CD14-positive monocyte (primary cell): ENCODE data around the gene RAB11A. TPM values are rescaled to one million over a fixed set of nuclear protein-coding genes. Genes with fewer than 3 reads are reported as not detected.

Experiments
- DNase-seq, 3 donors: peaks; one replicate each; pipeline ENCODE4 v3.0.0-alpha.2; 2011 to 2022
- H2AFZ ChIP-seq: 2 replicates; pipeline ENCODE4 v1.6.0; 2012; ENCODE audit warnings: mild to moderate bottlenecking, low read depth, low read length, inconsistent platforms; ENCODE audit not compliant: insufficient read depth, poor library complexity, severe bottlenecking
- H3K27ac ChIP-seq, 2 donors: 1 replicate in 1 of 2; 2 replicates in 1 of 2; pipeline ENCODE4 v1.5.1; 2012 to 2013; ENCODE audit warnings: low read length in 2 of 2, control low read depth in 1 of 2, inconsistent platforms in 1 of 2, low read depth in 1 of 2, mild to moderate bottlenecking in 1 of 2
- H3K27me3 ChIP-seq, 2 donors: one replicate each; pipeline versions ENCODE4 v1.6.0 to v1.6.1; 2011 to 2013; ENCODE audit warnings: low read length in 2 of 2; ENCODE audit not compliant: control insufficient read depth in 2 of 2, insufficient read depth in 2 of 2
- H3K36me3 ChIP-seq, 2 donors: replicated peaks in 1 of 2; 1 replicate in 1 of 2; 2 replicates in 1 of 2; pipeline versions ENCODE4 v1.5.1 to v1.6.1; 2012 to 2013; ENCODE audit warnings: low read length in 2 of 2, control low read depth in 1 of 2, inconsistent platforms in 1 of 2, mild to moderate bottlenecking in 1 of 2; ENCODE audit not compliant: insufficient read depth in 2 of 2, control insufficient read depth in 1 of 2
- H3K4me1 ChIP-seq, 2 donors: 1 replicate in 1 of 2; 2 replicates in 1 of 2; pipeline versions ENCODE4 v1.5.1 to v1.6.1; 2012 to 2013; ENCODE audit warnings: low read length in 2 of 2, control low read depth in 1 of 2, inconsistent platforms in 1 of 2, mild to moderate bottlenecking in 1 of 2, moderate library complexity in 1 of 2; ENCODE audit not compliant: insufficient read depth in 2 of 2, control insufficient read depth in 1 of 2
- H3K4me2 ChIP-seq: replicated peaks from 2 replicates; pipeline ENCODE3; 2012; ENCODE audit warnings: low read length, moderate library complexity, mild to moderate bottlenecking; ENCODE audit not compliant: poor library complexity, severe bottlenecking; ENCODE audit errors: extremely low read depth
- H3K4me3 ChIP-seq, 3 experiments: fragments of 200-600 bp in 1 of 3; sonication (generic) in 1 of 3; replicated peaks in 1 of 3; 1 replicate in 2 of 3; 2 replicates in 1 of 3; pipeline ENCODE4 v1.5.1; 2011 to 2013; ENCODE audit warnings: low read length in 3 of 3, mild to moderate bottlenecking in 3 of 3, control low read depth in 2 of 3, low read depth in 2 of 3, inconsistent platforms in 1 of 3, moderate library complexity in 1 of 3
- H3K79me2 ChIP-seq: 2 replicates; pipeline ENCODE4 v1.6.0; 2012; ENCODE audit warnings: mild to moderate bottlenecking, control low read depth, inconsistent platforms, low read length, moderate library complexity; ENCODE audit not compliant: insufficient read depth
- H3K9ac ChIP-seq: 2 replicates; pipeline ENCODE4 v1.6.0; 2017; ENCODE audit warnings: low read length, mild to moderate bottlenecking; ENCODE audit not compliant: insufficient read depth, poor library complexity, severe bottlenecking
- H3K9me3 ChIP-seq, 2 donors: replicated peaks in 1 of 2; 1 replicate in 1 of 2; 2 replicates in 1 of 2; pipeline versions ENCODE4 v1.5.1 to v1.6.1; 2012 to 2013; ENCODE audit warnings: low read length in 2 of 2, control low read depth in 1 of 2; ENCODE audit not compliant: control insufficient read depth in 1 of 2, insufficient read depth in 1 of 2
- H4K20me1 ChIP-seq: 2 replicates; pipeline ENCODE4 v1.6.0; 2012; ENCODE audit warnings: mild to moderate bottlenecking, low read length, control low read depth, moderate library complexity; ENCODE audit not compliant: insufficient read depth
- H3K27ac Mint-ChIP-seq, 7 donors: one replicate each; pipeline ENCODE4 v1.8.0; 2020; ENCODE audit warnings: mild to moderate bottlenecking in 7 of 7, mixed read lengths in 7 of 7, moderate library complexity in 6 of 7, inconsistent platforms in 2 of 7
- H3K27me3 Mint-ChIP-seq, 3 donors: one replicate each; pipeline ENCODE4 v1.8.0; 2021 to 2022; ENCODE audit warnings: low read depth in 3 of 3, mild to moderate bottlenecking in 3 of 3, mixed read lengths in 3 of 3, moderate library complexity in 3 of 3, inconsistent platforms in 1 of 3
- H3K36me3 Mint-ChIP-seq, 2 donors: one replicate each; pipeline ENCODE4 v1.8.0; 2020; ENCODE audit warnings: mixed read lengths in 2 of 2, inconsistent platforms in 1 of 2, mild to moderate bottlenecking in 1 of 2
- H3K4me1 Mint-ChIP-seq: one replicate; pipeline ENCODE4 v1.8.0; 2020; ENCODE audit warnings: mild to moderate bottlenecking, mixed read lengths
- H3K4me3 Mint-ChIP-seq, 2 donors: one replicate each; pipeline ENCODE4 v1.8.0; 2020; ENCODE audit warnings: mild to moderate bottlenecking in 2 of 2, mixed read lengths in 2 of 2, moderate library complexity in 1 of 2
- H3K9me3 Mint-ChIP-seq, 7 donors: one replicate each; pipeline ENCODE4 v1.8.0; 2020 to 2022; ENCODE audit warnings: mixed read lengths in 7 of 7, mild to moderate bottlenecking in 6 of 7, moderate library complexity in 6 of 7, inconsistent platforms in 2 of 7
- WGBS: methylation state at CpG from one replicate; pipeline ENCODE4 v1.1.5; 2013; ENCODE audit warnings: missing lambda C conversion rate; ENCODE audit not compliant: insufficient coverage; 5-methylcytosine and 5-hydroxymethylcytosine counted together
- intact Hi-C, 2 donors: fragments of 100-400 bp; cut with micrococcal nuclease; formaldehyde crosslinking; loops; one replicate each; pipeline versions ENCODE4 v1.15.0 to v1.15.1; 2023
- polyA plus RNA-seq, 3 donors: library from polyadenylated mRNA; depleted of rRNA in 1 of 3; unstranded in 2 of 3; stranded (reverse) in 1 of 3; fragments of 300-500 nt in 2 of 3; fragments of >200 nt in 1 of 3; fragmentation: Illumina TruSeq in 2 of 3; gene quantifications; 1 replicate in 2 of 3; 2 replicates in 1 of 3; pipeline ENCODE4 v1.2.3, GENCODE V29; 2012 to 2021
- TF ChIP-seq, protein P1 (sequence below): fragments of 200-600 bp; IDR thresholded peaks from one replicate; pipeline ENCODE4 v1.8.0; 2022; ENCODE audit warnings: antibody characterized with exemption, mild to moderate bottlenecking

Gene RAB11A
- polyA plus RNA-seq, 3 donors, result 180 to 310 (median 300) TPM

- no peaks in the 10 kb centered on the region for H4K20me1 ChIP-seq
- H3K27me3 ChIP-seq, result no peaks in the 10 kb centered on the region
- Mint-ChIP-seq H3K36me3 (no peaks in the 10 kb centered on the region), H3K9me3 (no peaks in the 10 kb centered on the region), H3K4me3 (no peak overlapping the region), H3K27ac (peak overlapping the region in 5 of 7 donors; percentile 12 to 45 (median 17)), H3K4me1 (peaks cover 51% of the 10 kb centered on the region), H3K27me3 (peaks cover 0 to 3% (median 0%) of the 10 kb centered on the region in 3 donors)
- intact Hi-C loops, result no loop called here
- no peaks in the 10 kb centered on the region for H3K36me3 ChIP-seq
- H3K27ac ChIP-seq, result no peak overlapping the region
- WGBS, result 92% methylated on average over 4 of the region's 7 CpGs
- H3K4me3 ChIP-seq, result no peak overlapping the region
- peaks cover 33 to 34% of the 10 kb centered on the region in 2 donors for H3K4me1 ChIP-seq
- H3K79me2 ChIP-seq, result no peaks in the 10 kb centered on the region
- H2AFZ ChIP-seq, result peak overlapping the region; percentile 54
- DNase-seq, result peak in 2 of 3 donors; percentile 49 to 53
- no peak overlapping the region for H3K4me2 ChIP-seq
- TF ChIP-seq, protein P1, sequence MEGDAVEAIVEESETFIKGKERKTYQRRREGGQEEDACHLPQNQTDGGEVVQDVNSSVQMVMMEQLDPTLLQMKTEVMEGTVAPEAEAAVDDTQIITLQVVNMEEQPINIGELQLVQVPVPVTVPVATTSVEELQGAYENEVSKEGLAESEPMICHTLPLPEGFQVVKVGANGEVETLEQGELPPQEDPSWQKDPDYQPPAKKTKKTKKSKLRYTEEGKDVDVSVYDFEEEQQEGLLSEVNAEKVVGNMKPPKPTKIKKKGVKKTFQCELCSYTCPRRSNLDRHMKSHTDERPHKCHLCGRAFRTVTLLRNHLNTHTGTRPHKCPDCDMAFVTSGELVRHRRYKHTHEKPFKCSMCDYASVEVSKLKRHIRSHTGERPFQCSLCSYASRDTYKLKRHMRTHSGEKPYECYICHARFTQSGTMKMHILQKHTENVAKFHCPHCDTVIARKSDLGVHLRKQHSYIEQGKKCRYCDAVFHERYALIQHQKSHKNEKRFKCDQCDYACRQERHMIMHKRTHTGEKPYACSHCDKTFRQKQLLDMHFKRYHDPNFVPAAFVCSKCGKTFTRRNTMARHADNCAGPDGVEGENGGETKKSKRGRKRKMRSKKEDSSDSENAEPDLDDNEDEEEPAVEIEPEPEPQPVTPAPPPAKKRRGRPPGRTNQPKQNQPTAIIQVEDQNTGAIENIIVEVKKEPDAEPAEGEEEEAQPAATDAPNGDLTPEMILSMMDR, result peak; percentile 61
- H3K9ac ChIP-seq, result no peak overlapping the region
- no peaks in the 10 kb centered on the region for H3K9me3 ChIP-seq
Measured at GRCh38 chr15:65824031-65824743, 45.1 kb upstream of the RAB11A start.

DNA sequence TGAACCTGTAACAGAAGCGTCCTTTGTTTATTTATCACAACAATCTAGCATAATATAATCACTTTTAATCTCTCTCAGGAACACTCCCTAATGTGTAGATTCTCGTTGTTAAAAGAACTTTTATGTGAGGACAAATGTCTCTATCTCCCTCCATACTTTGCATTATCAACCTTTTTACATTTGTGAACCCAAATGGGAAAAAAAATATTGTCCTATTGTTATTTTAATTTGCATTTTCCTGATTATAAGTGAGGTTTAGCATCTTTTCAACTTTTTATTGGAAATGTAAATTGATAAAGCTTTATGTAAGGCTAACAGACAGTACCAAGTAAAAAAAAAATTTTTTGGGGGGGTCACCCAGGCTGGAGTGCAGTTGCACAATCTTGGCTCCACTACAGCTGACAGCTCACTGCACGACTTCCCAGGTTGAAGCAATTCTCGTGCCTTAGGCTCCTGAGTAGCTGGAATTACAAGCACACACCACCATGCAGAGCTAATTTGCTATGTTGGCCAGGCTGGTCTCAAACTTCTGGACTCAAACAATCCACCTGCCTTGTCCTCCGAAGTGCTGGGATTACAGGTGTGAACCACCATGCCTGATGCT is 44.2 kb upstream of the RAB11A start:
- H3K4me1 Mint-ChIP-seq, result peaks cover 45% of the 10 kb centered on the region
- H3K27me3 Mint-ChIP-seq, result peaks cover 0 to 3% (median 0%) of the 10 kb centered on the region in 3 donors
- H3K4me3 Mint-ChIP-seq, result no peak overlapping the region
- Histone ChIP-seq H3K4me2 (no peak overlapping the region), H3K9me3 (no peaks in the 10 kb centered on the region), H3K4me1 (peaks cover 25 to 26% of the 10 kb centered on the region in 2 donors), H3K27me3 (no peaks in the 10 kb centered on the region), H3K4me3 (no peak overlapping the region), H4K20me1 (no peaks in the 10 kb centered on the region), H3K79me2 (no peaks in the 10 kb centered on the region), H2AFZ (no peak overlapping the region), H3K27ac (peak overlapping the region in 1 of 2 donors; percentile 20), H3K36me3 (no peaks in the 10 kb centered on the region), H3K9ac (no peak overlapping the region)
- TF ChIP-seq, protein P1, result no peak
- peak in 2 of 3 donors; percentile 48 to 70 for DNase-seq
- no peaks in the 10 kb centered on the region for H3K9me3 Mint-ChIP-seq
- no peaks in the 10 kb centered on the region for H3K36me3 Mint-ChIP-seq
- peak overlapping the region in 1 of 7 donors; percentile 49 for H3K27ac Mint-ChIP-seq
- intact Hi-C loops, result loop anchor here in 1 of 2 donors (5.0 kb wide), 1 partner anchor 33 kb away; the partner anchor contains the start of gene DENND4A
- 8% methylated on average over 2 of the region's 5 CpGs for WGBS
